ENCODE data around the gene ZP3.
"Not testable (repeated sequence)": the region's sequence is repeated elsewhere in the genome, so short reads cannot be mapped to it uniquely, and the experiment has no call there.

ZP3 gene

GRCh38 chr7:76424413-76425111 lies at the start of gene ZP3:
Gene ZP3 (plus strand): TSS chr7:76424950. CDS start chr7:76424965, 15 bp downstream.
- H3K4me1 ChIP-seq (ENCODE audit: control insufficient read depth, insufficient read depth, low read length), result peaks cover 11% of the 10 kb centered on the region

GRCh38 chr7:76375251-76375650 lies 49.5 kb upstream of the ZP3 start:
- Histone ChIP-seq H3K4me1 (ENCODE audit: control insufficient read depth, insufficient read depth, low read length) (peaks cover 19% of the 10 kb centered on the region), H3K4me3 (ENCODE audit: low read length) (no peak overlapping the region), H3K36me3 (ENCODE audit: control insufficient read depth, insufficient read depth, low read length, severe bottlenecking) (no peaks in the 10 kb centered on the region), H3K9me3 (ENCODE audit: control insufficient read depth, low read length) (no peaks in the 10 kb centered on the region), H3K9ac (ENCODE audit: low read length) (no peak overlapping the region), H3K27me3 (replicated peaks; ENCODE audit: control insufficient read depth, insufficient read depth, low read length) (no peaks in the 10 kb centered on the region)
- DNase-seq (ENCODE audit: low read depth), result no peak

More at GRCh38 chr7:76424413-76425111, at the start of gene ZP3:
- Histone ChIP-seq H3K9ac (ENCODE audit: low read length) (no peak within 1 kb of the TSS), H3K36me3 (ENCODE audit: control insufficient read depth, insufficient read depth, low read length, severe bottlenecking) (no peaks in the 10 kb centered on the region), H3K4me3 (ENCODE audit: low read length) (no peak within 1 kb of the TSS), H3K9me3 (ENCODE audit: control insufficient read depth, low read length) (no peaks in the 10 kb centered on the region), H3K27me3 (replicated peaks; ENCODE audit: control insufficient read depth, insufficient read depth, low read length) (no peaks in the 10 kb centered on the region)
- no peak for DNase-seq (ENCODE audit: low read depth)

- Histone ChIP-seq H3K4me3 (ENCODE audit: low read length) (no peak overlapping the region), H3K27me3 (replicated peaks; ENCODE audit: control insufficient read depth, insufficient read depth, low read length) (no peaks in the 10 kb centered on the region), H3K36me3 (ENCODE audit: control insufficient read depth, insufficient read depth, low read length, severe bottlenecking) (no peaks in the 10 kb centered on the region), H3K9me3 (ENCODE audit: control insufficient read depth, low read length) (no peaks in the 10 kb centered on the region), H3K9ac (ENCODE audit: low read length) (peak overlapping the region; percentile 59), H3K4me1 (ENCODE audit: control insufficient read depth, insufficient read depth, low read length) (peaks cover 27% of the 10 kb centered on the region)
- DNase-seq (ENCODE audit: low read depth), result no peak
These were observed 47.4 kb upstream of the ZP3 start for GRCh38 chr7:76377186-76377918.

GRCh38 chr7:76380623-76380966 lies 44.2 kb upstream of the ZP3 start:
- H3K9ac ChIP-seq (ENCODE audit: low read length), result peak overlapping the region; percentile 89
- H3K9me3 ChIP-seq (ENCODE audit: control insufficient read depth, low read length), result no peaks in the 10 kb centered on the region
- H3K4me1 ChIP-seq (ENCODE audit: control insufficient read depth, insufficient read depth, low read length), result peaks cover 20% of the 10 kb centered on the region
- DNase-seq (ENCODE audit: low read depth), result no peak
- no peaks in the 10 kb centered on the region for H3K36me3 ChIP-seq (ENCODE audit: control insufficient read depth, insufficient read depth, low read length, severe bottlenecking)
- H3K4me3 ChIP-seq (ENCODE audit: low read length), result peak overlapping the region; percentile 70
- no peaks in the 10 kb centered on the region for H3K27me3 ChIP-seq (replicated peaks; ENCODE audit: control insufficient read depth, insufficient read depth, low read length)

GRCh38 chr7:76381814-76382213 lies 42.9 kb upstream of the ZP3 start:
- Histone ChIP-seq H3K9me3 (ENCODE audit: control insufficient read depth, low read length) (no peaks in the 10 kb centered on the region), H3K9ac (ENCODE audit: low read length) (no peak overlapping the region), H3K27me3 (replicated peaks; ENCODE audit: control insufficient read depth, insufficient read depth, low read length) (no peaks in the 10 kb centered on the region), H3K36me3 (ENCODE audit: control insufficient read depth, insufficient read depth, low read length, severe bottlenecking) (no peaks in the 10 kb centered on the region), H3K4me1 (ENCODE audit: control insufficient read depth, insufficient read depth, low read length) (peaks cover 23% of the 10 kb centered on the region), H3K4me3 (ENCODE audit: low read length) (no peak overlapping the region)
- no peak for DNase-seq (ENCODE audit: low read depth)

GRCh38 chr7:76383089-76383944 lies 41.4 kb upstream of the ZP3 start:
- H3K4me3 ChIP-seq (ENCODE audit: low read length), result no peak overlapping the region
- no peak for DNase-seq (ENCODE audit: low read depth)
- peaks cover 15% of the 10 kb centered on the region for H3K4me1 ChIP-seq (ENCODE audit: control insufficient read depth, insufficient read depth, low read length)
- H3K9ac ChIP-seq (ENCODE audit: low read length), result no peak overlapping the region
- H3K9me3 ChIP-seq (ENCODE audit: control insufficient read depth, low read length), result no peaks in the 10 kb centered on the region
- no peaks in the 10 kb centered on the region for H3K27me3 ChIP-seq (replicated peaks; ENCODE audit: control insufficient read depth, insufficient read depth, low read length)
- H3K36me3 ChIP-seq (ENCODE audit: control insufficient read depth, insufficient read depth, low read length, severe bottlenecking), result no peaks in the 10 kb centered on the region

GRCh38 chr7:76386691-76387260 lies 38.0 kb upstream of the ZP3 start:
- H3K9ac ChIP-seq (ENCODE audit: low read length), result peak overlapping the region; percentile 43
- no peak overlapping the region for H3K4me3 ChIP-seq (ENCODE audit: low read length)
- H3K9me3 ChIP-seq (ENCODE audit: control insufficient read depth, low read length), result no peaks in the 10 kb centered on the region
- H3K36me3 ChIP-seq (ENCODE audit: control insufficient read depth, insufficient read depth, low read length, severe bottlenecking), result no peaks in the 10 kb centered on the region
- H3K4me1 ChIP-seq (ENCODE audit: control insufficient read depth, insufficient read depth, low read length), result peaks cover 15% of the 10 kb centered on the region
- no peaks in the 10 kb centered on the region for H3K27me3 ChIP-seq (replicated peaks; ENCODE audit: control insufficient read depth, insufficient read depth, low read length)
- DNase-seq (ENCODE audit: low read depth), result no peak

- DNase-seq (ENCODE audit: low read depth); H3K9ac ChIP-seq (ENCODE audit: low read length); H3K36me3 ChIP-seq (ENCODE audit: control insufficient read depth, insufficient read depth, low read length, severe bottlenecking); H3K4me3 ChIP-seq (ENCODE audit: low read length); H3K27me3 ChIP-seq (replicated peaks; ENCODE audit: control insufficient read depth, insufficient read depth, low read length); H3K9me3 ChIP-seq (ENCODE audit: control insufficient read depth, low read length): not testable (repeated sequence)
- H3K4me1 ChIP-seq (ENCODE audit: control insufficient read depth, insufficient read depth, low read length), result peaks cover 19% of the 10 kb centered on the region
These were observed 37.0 kb upstream of the ZP3 start for GRCh38 chr7:76387789-76388188.

GRCh38 chr7:76390092-76390491 lies 34.7 kb upstream of the ZP3 start:
- H3K27me3 ChIP-seq (replicated peaks; ENCODE audit: control insufficient read depth, insufficient read depth, low read length), result no peaks in the 10 kb centered on the region
- H3K4me1 ChIP-seq (ENCODE audit: control insufficient read depth, insufficient read depth, low read length), result peaks cover 30% of the 10 kb centered on the region
- H3K9me3 ChIP-seq (ENCODE audit: control insufficient read depth, low read length), result no peaks in the 10 kb centered on the region
- H3K4me3 ChIP-seq (ENCODE audit: low read length), result no peak overlapping the region
- no peaks in the 10 kb centered on the region for H3K36me3 ChIP-seq (ENCODE audit: control insufficient read depth, insufficient read depth, low read length, severe bottlenecking)
- no peak for DNase-seq (ENCODE audit: low read depth)
- no peak overlapping the region for H3K9ac ChIP-seq (ENCODE audit: low read length)

- Histone ChIP-seq H3K9ac (ENCODE audit: low read length) (peak overlapping the region; percentile 80), H3K4me3 (ENCODE audit: low read length) (peak overlapping the region; percentile 84), H3K36me3 (ENCODE audit: control insufficient read depth, insufficient read depth, low read length, severe bottlenecking) (no peaks in the 10 kb centered on the region), H3K9me3 (ENCODE audit: control insufficient read depth, low read length) (no peaks in the 10 kb centered on the region), H3K4me1 (ENCODE audit: control insufficient read depth, insufficient read depth, low read length) (peaks cover 36% of the 10 kb centered on the region), H3K27me3 (replicated peaks; ENCODE audit: control insufficient read depth, insufficient read depth, low read length) (no peaks in the 10 kb centered on the region)
- DNase-seq (ENCODE audit: low read depth), result no peak
These were observed 32.1 kb upstream of the ZP3 start for GRCh38 chr7:76392531-76393115.
